HG03280 (cell line): ENCODE data around the gene FGGY.
"Not testable (repeated sequence)": the region's sequence is repeated elsewhere in the genome, so short reads cannot be mapped to it uniquely, and the experiment has no call there.

Experiments
- ATAC-seq: cut with Tn5 transposase; IDR thresholded peaks from one replicate; pipeline ENCODE4 v1.9.1; 2021; ENCODE audit warnings: mild to moderate bottlenecking, moderate library complexity; ENCODE audit not compliant: unreplicated experiment

The FGGY gene

DNA sequence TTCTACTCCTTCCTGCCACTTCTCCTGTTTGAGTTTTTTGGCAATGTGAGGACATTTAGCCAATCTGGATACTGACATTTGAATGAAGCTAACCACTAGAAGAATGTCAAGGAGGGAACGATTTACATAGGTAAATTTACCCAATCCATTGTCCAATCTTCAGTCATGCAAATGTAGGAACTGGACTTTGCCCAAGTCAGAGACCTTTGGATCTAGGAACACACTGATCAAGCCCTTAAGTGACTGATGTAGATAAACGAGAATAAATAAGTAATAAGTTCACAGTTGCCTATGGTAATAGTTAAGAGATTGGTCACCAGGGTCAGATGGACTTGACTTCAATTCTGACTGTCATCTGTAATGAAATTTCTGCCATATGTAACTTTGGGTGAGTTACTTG is 177.6 kb downstream of the FGGY start:
- no peak for ATAC-seq

DNA sequence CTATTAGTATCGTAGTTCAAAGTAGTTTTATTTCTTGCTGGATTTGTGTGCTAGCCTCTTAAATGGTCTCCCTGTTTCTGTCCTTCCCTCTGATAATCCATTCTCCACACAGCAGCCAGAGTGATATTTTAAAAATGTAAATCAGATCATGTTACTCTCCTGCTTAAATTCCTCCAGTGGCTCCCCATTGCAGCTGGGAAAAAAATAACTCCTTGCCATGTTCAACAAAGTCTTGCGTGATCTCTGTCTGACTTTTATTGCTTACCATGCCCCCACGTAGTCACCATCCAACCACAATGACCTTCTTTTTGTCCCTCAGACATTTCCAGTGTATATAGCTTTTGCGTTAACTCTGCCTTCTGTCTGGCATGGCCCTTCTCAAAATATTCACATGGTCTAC is 178.8 kb downstream of the FGGY start:
- no peak for ATAC-seq

- no peak for ATAC-seq
Observed at GRCh38 chr1:59477286-59477685, 180.4 kb downstream of the FGGY start.

GRCh38 chr1:59477867-59478266 is 181.0 kb downstream of the FGGY start:
- no peak for ATAC-seq

- ATAC-seq, result no peak
Observed at GRCh38 chr1:59478822-59479221, 181.9 kb downstream of the FGGY start.

GRCh38 chr1:59480188-59480888 is 183.4 kb downstream of the FGGY start:
- ATAC-seq, result no peak

DNA sequence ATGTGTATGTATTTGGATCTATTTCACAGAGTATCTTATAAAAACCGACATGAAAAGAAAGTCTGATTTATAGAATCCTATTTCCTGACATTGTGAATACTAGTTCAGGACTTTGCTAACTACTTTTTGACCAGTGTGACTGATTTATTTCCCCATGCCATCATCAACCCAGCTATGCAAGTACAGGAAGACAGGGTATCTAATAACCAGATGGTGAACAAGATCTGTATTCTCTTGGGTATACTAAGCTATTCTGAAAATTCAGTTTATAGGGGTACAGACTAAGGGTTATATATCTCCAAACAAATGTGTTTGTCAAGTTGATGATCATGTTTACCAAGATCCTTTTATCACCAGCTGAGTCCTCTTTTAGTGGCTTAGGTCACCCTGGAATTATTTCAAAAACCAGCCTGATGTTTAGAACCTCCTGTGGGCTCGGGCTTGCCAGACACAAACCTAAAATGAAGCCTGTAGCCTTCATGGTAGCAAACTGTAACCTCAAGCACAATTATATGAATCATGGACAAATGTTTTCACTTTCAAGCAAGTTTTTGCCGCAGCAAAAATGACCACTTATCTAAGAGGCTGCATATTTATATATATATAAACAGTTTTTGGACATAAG is 185.1 kb downstream of the FGGY start:
- no peak for ATAC-seq

- no peak for ATAC-seq
Observed at GRCh38 chr1:59482986-59483385, 186.1 kb downstream of the FGGY start.

DNA sequence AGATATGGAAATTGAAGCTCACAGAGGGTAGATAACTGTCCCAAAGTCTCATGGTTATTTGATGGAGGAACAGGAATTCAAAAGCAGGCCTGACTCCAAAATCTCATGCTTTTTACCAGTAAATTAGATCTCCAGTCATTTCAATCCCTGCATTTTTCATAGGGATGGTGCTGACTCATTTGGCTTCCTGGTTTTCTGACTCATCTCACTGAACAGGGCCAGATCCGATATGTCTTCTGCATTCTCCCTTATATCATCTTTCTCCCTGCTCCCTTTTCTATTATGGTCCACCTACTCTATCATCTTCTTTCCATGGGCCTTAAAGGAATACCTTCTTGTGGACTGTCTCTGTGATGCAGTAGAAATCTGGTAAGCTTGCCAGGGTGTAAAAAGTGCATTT is 187.2 kb downstream of the FGGY start:
- ATAC-seq, result no peak

DNA sequence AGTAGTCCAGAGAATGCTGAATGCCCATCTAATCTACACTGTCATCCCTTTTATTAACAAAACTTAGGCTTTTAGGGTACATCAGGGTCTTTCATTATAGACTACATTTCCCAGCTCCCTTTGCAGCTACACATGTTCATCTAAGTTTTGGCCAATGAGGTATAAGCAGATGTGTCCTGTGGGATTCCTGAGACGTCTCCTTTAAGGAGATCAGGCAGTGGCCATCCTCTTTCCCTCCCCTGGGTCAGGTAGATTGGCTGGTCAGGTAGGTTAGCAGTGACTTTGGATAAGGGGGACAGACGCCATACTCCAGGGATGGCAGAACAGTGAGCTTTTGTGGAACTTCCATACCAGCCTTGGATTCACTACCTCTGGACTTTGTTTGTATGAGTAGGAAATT is 188.3 kb downstream of the FGGY start:
- ATAC-seq, result no peak

GRCh38 chr1:59485949-59486348 is 189.1 kb downstream of the FGGY start:
- ATAC-seq, result no peak

- ATAC-seq, result no peak
Observed at GRCh38 chr1:59486615-59487014, 189.7 kb downstream of the FGGY start.

GRCh38 chr1:59487335-59488031 is 190.6 kb downstream of the FGGY start:
- no peak for ATAC-seq

- ATAC-seq, result no peak
Observed at GRCh38 chr1:59492500-59492899, 195.6 kb downstream of the FGGY start.

DNA sequence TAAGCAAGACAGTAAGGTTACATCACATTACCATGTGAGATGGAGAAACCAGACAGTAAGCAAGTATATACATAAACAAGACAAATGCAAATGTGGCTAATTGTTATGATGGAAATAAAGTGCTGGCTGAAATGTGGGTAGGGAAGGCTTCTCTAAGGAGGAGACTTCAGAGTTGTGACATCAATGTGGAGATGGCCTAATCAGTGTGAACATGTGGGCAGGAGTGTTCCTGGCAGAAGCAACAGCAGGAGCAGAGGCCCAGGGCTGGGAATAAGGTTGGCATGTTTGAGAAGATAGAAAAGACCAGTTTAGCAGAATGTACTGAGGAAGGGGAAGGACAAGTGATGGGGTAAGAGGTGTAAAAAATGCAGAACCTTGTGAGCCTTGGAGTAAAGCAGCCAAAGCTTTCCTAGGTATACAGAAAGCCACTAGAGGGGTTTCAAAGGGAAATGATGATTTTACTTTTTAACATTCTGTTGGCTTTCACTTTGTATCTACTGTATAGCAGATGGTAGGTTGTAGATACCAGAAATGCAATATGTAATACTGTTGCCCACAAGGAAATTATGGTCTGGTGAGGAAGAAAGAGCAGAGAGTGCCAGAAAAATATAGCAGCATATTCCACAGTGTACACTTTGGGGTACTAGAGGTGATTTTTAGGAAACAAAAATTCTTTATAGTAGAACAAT is 197.4 kb downstream of the FGGY start:
- no peak for ATAC-seq

DNA sequence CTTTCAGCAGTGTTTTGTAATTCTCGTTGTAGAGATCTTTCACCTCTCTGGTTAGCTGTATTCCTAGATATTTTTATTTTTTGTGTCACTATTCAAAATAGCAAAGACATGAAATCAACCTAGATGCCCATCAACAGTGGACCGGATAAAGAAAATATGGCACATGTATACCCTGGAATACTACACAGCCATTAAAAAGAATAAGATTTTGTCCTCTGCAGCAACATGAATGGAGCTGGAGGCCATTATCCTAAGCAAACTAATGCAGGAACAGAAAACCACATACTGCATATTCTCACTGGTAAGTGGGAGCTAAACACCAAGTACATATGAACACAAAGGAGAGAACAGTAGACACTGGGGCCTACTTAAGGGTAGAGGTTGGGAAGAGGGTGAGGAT is 199.3 kb downstream of the FGGY start:
- not testable (repeated sequence) for ATAC-seq

DNA sequence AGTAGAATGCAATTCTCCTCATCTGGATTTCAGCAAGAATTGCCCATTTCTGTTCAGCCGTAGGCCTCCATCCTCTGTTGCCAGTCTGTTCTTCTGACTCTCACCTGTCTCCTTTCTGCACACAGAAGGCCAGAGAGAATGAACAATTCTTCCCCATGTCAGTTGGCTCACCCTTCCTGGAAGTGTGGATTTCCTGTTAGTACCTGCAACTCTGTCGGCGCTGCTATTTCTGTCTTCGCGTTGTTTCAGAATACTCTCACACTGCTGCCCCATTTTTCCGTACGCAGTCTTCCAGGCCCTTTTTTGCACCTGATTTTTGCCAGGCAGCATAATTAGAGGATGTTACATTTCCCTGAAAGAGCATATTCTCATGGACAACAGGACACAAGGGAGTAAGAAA is 200.7 kb downstream of the FGGY start:
- no peak for ATAC-seq

DNA sequence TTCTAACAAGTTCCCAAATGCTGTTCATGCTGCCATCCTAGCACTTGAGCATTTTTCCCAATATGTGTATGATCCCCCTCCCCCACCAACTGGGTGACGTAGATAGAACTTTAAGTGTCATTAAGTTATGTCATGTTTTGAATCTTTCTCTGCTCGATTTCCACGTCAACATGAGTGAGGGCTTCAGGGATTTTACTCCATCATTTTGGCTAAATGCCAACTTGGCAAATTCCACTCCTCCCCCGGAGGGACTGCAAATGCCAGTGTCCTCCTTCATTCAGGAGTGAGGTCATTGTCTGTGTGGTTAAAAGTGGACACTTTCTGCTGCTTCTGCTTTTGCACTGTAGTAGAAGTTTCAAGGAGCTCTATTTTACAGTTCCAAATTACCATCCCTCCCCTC is 201.7 kb downstream of the FGGY start:
- ATAC-seq, result no peak

- ATAC-seq, result no peak
Observed at GRCh38 chr1:59499273-59499942, 202.5 kb downstream of the FGGY start.

DNA sequence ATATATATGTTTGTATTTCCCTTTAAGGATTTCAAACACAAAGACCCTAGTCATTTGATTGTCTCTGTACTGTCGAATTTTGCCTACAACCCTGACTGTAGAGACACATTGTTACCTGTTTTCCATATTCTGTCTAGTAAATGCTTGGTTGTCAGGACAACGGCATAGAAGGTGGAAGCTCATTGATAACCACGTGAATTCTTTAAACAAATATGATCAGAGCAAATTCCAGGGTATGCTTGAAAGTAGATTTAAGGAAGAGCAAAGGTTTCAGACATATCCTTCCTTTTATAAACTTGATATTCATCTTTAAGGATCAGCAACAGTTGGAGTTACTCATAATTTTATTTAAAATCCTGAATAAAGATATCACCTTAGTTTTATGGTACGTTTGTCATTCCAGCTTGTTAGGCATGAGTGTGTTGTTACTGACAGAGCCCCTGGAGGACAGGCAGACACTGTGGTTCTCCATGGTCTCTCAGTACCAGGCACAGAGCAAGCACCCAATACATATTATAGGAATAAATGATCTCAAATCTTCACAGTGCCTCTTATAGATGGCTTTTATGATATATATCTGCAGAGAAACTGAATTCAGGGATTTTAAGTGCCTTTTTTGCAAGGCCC is 203.2 kb downstream of the FGGY start:
- no peak for ATAC-seq
